Endothelial cell of umbilical vein (primary cell): ENCODE results near the gene NTN3. TPM values are rescaled to one million over a fixed set of nuclear protein-coding genes. Genes with fewer than 3 reads are reported as not detected.
A peak's percentile ranks its signal among the peaks of the same experiment; 100 is the strongest.

ENCODE experiments used
- BruUV-seq: library from RNA; stranded (reverse); fragments of 400-500 nt; replicated peaks from 2 replicates; lab custom pipeline; 2021; lab: Mats Ljungman, UMichigan
- CTCF ChIA-PET: fragments of 300-600, 350-600 bp; sonication (Branson Sonifier 250); formaldehyde crosslinking; loops from one replicate; lab custom pipeline; 2021; ENCODE audit warnings: antibody characterized with exemption, inconsistent platforms; lab: Charles Lee
- POLR2A ChIA-PET: fragments of 300-600, 350-600 bp; sonication (Branson Sonifier 250); formaldehyde crosslinking; loops from one replicate; lab custom pipeline; 2021; ENCODE audit warnings: antibody characterized with exemption, inconsistent platforms; lab: Charles Lee
- DNase-seq: peaks from one replicate; pipeline ENCODE4 v3.0.0-alpha.2; 2011; ENCODE audit warnings: low read depth, low spot score
- FAIRE-seq: peaks from 2 replicates; lab custom pipeline; 2011; peaks lifted over from hg19 to GRCh38; lab: Jason Lieb, UNC
- H2AFZ ChIP-seq: 2 replicates; pipeline ENCODE4 v1.6.0; 2012; ENCODE audit warnings: low read depth, low read length, control low read depth, inconsistent platforms
- H3K27ac ChIP-seq: 2 replicates; pipeline ENCODE4 v1.5.1; 2011; ENCODE audit warnings: low read depth, mild to moderate bottlenecking, control low read depth, low read length, moderate library complexity; ENCODE audit not compliant: insufficient read depth
- H3K27me3 ChIP-seq, 2 experiments: 2 replicates each; pipeline versions ENCODE4 v1.6.0 to v1.6.1; 2011; ENCODE audit warnings: low read length in 2 of 2, mixed read lengths in 1 of 2; ENCODE audit not compliant: control insufficient read depth in 2 of 2, insufficient read depth in 2 of 2
- H3K36me3 ChIP-seq, 2 experiments: 2 replicates in 1 of 2; 3 replicates in 1 of 2; pipeline ENCODE4 v1.5.1; 2011; ENCODE audit warnings: low read length in 2 of 2, mild to moderate bottlenecking in 1 of 2, moderate library complexity in 1 of 2; ENCODE audit not compliant: control insufficient read depth in 2 of 2, insufficient read depth in 2 of 2; ENCODE audit errors: extremely low read depth in 1 of 2
- H3K4me1 ChIP-seq: 3 replicates; pipeline ENCODE4 v1.5.1; 2011; ENCODE audit warnings: mild to moderate bottlenecking, low read length; ENCODE audit not compliant: control insufficient read depth, insufficient read depth; ENCODE audit errors: extremely low read depth
- H3K4me2 ChIP-seq: 2 replicates; pipeline ENCODE4 v1.6.1; 2011; ENCODE audit warnings: low read length, control low read depth, mixed read lengths; ENCODE audit not compliant: insufficient read depth
- H3K4me3 ChIP-seq, 3 experiments: fragments of 200-600 bp in 1 of 3; sonication (generic), shearing (Covaris generic) in 1 of 3; replicated peaks in 1 of 3; 2 replicates each; pipeline ENCODE4 v1.5.1; 2011 to 2016; ENCODE audit warnings: control low read depth in 3 of 3, low read length in 3 of 3, mild to moderate bottlenecking in 2 of 3, inconsistent platforms in 1 of 3, low read depth in 1 of 3, moderate library complexity in 1 of 3; ENCODE audit not compliant: insufficient read depth in 1 of 3
- H3K79me2 ChIP-seq: 2 replicates; pipeline ENCODE4 v1.6.0; 2012; ENCODE audit warnings: low read length, inconsistent platforms; ENCODE audit not compliant: control insufficient read depth, insufficient read depth
- H3K9ac ChIP-seq: replicated peaks from 2 replicates; pipeline ENCODE3; 2011; ENCODE audit warnings: low read length, control low read depth; ENCODE audit not compliant: insufficient read depth; ENCODE audit errors: extremely low read depth
- H3K9me1 ChIP-seq: replicated peaks from 3 replicates; pipeline ENCODE4 v1.6.0; 2011; ENCODE audit warnings: mild to moderate bottlenecking, low read length; ENCODE audit not compliant: control insufficient read depth, insufficient read depth; ENCODE audit errors: extremely low read depth
- H3K9me3 ChIP-seq: replicated peaks from 2 replicates; pipeline ENCODE4 v1.5.1; 2012; ENCODE audit warnings: low read length, inconsistent platforms; ENCODE audit not compliant: control insufficient read depth, insufficient read depth
- H4K20me1 ChIP-seq: replicated peaks from 2 replicates; pipeline ENCODE3; 2011; ENCODE audit warnings: mild to moderate bottlenecking, low read length; ENCODE audit not compliant: control insufficient read depth, insufficient read depth; ENCODE audit errors: extremely low read depth
- CTCF ChIP-seq, 2 donors: IDR thresholded peaks; 1 replicate in 1 of 2; 2 replicates in 1 of 2; pipeline ENCODE4 v1.5.1; 2011; ENCODE audit warnings: low read length in 2 of 2, mild to moderate bottlenecking in 2 of 2, moderate library complexity in 2 of 2, control low read depth in 1 of 2, inconsistent platforms in 1 of 2, low read depth in 1 of 2; ENCODE audit not compliant: insufficient read depth in 1 of 2; ENCODE audit errors: extremely low read depth in 1 of 2
- EZH2 ChIP-seq: IDR thresholded peaks from 2 replicates; pipeline ENCODE4 v1.6.1; 2012; ENCODE audit warnings: borderline replicate concordance, low read depth, mild to moderate bottlenecking, moderate library complexity, low read length, inconsistent platforms; ENCODE audit not compliant: severe bottlenecking
- FOS ChIP-seq: IDR thresholded peaks from 2 replicates; pipeline ENCODE4 v1.6.1; 2011; ENCODE audit warnings: mild to moderate bottlenecking, low read length, moderate library complexity, borderline replicate concordance; ENCODE audit not compliant: insufficient read depth
- GATA2 ChIP-seq: IDR thresholded peaks from 2 replicates; pipeline ENCODE4 v1.7.0; 2011; ENCODE audit warnings: low read depth, mild to moderate bottlenecking, moderate library complexity, mixed read lengths, low read length; ENCODE audit not compliant: insufficient read length, insufficient read depth
- JUN ChIP-seq: IDR thresholded peaks from 2 replicates; pipeline ENCODE4 v1.6.1; 2011; ENCODE audit warnings: borderline replicate concordance, low read depth; ENCODE audit not compliant: insufficient read length, insufficient read depth
- MAX ChIP-seq: IDR thresholded peaks from 2 replicates; pipeline ENCODE4 v1.6.1; 2011; ENCODE audit not compliant: insufficient read depth, insufficient read length
- dilution Hi-C: fragments of 300-500 bp; cut with MboI; formaldehyde crosslinking; loops from one replicate; pipeline ENCODE4 v1.15.0; 2019; ENCODE audit warnings: low sequenced_read_pairs; ENCODE audit not compliant: extremely low pct_ligation_motif_present
- intact Hi-C: fragments of 100-400 bp; cut with micrococcal nuclease; formaldehyde crosslinking; loops from one replicate; pipeline ENCODE4 v1.10.0; 2022
- polyA plus RNA-seq, 4 experiments: library from polyadenylated mRNA; depleted of rRNA in 3 of 4; stranded (reverse) in 3 of 4; unstranded in 1 of 4; fragments of >200 nt; gene quantifications; 2 replicates each; pipeline versions ENCODE4 v1.2.1 to v1.2.3, GENCODE V29; 2011 to 2012; ENCODE audit warnings: missing spikeins in 1 of 4
- total RNA-seq: library from RNA; stranded (reverse); gene quantifications from 2 replicates; pipeline ENCODE4 v1.2.3, GENCODE V29; 2021

The NTN3 gene
- total and polyA plus RNA-seq, 2 donors (not counting 3 experiments of a cell fraction or from before 2014, with no cell fraction given): 0.15 TPM; not detected in 1

- H3K79me2 ChIP-seq: no peaks in the 10 kb centered on the region
- H3K36me3 ChIP-seq: no peaks in the 10 kb centered on the region
- no peak for DNase-seq
- POLR2A ChIA-PET: no interaction called here
- H3K4me2 ChIP-seq: no peak overlapping the region
- H3K9me1 ChIP-seq: no peaks in the 10 kb centered on the region
- no peak for TF ChIP-seq GATA2
- BruUV-seq: no TSS peak
- peaks cover 15% of the 10 kb centered on the region for H3K4me1 ChIP-seq
- H3K9me3 ChIP-seq: no peaks in the 10 kb centered on the region
- no peak overlapping the region for H3K4me3 ChIP-seq
- no peak overlapping the region for H3K9ac ChIP-seq
- no peak overlapping the region for H3K27ac ChIP-seq
- H2AFZ ChIP-seq: no peak overlapping the region
- intact Hi-C loops (no loop called here), dilution Hi-C loops (no loop called here)
- no peak for FAIRE-seq
- CTCF ChIA-PET: no interaction called here
- no peaks in the 10 kb centered on the region for H4K20me1 ChIP-seq
- peaks cover 0 to 3% of the 10 kb centered on the region in 2 experiments for H3K27me3 ChIP-seq
Measured at GRCh38 chr16:2464333-2464732, 6.8 kb upstream of the NTN3 start.

GRCh38 chr16:2465653-2466415 lies 5.3 kb upstream of the NTN3 start:
- dilution Hi-C loops (no loop called here), intact Hi-C loops (no loop called here)
- Histone ChIP-seq H3K9me1 (no peaks in the 10 kb centered on the region), H3K27me3 (peaks cover 13% of the 10 kb centered on the region in 2 experiments), H4K20me1 (no peaks in the 10 kb centered on the region), H3K9ac (no peak overlapping the region), H3K9me3 (no peaks in the 10 kb centered on the region), H3K4me2 (no peak overlapping the region), H2AFZ (no peak overlapping the region), H3K4me1 (peaks cover 5% of the 10 kb centered on the region), H3K79me2 (no peaks in the 10 kb centered on the region), H3K27ac (no peak overlapping the region), H3K36me3 (no peaks in the 10 kb centered on the region), H3K4me3 (no peak overlapping the region)
- CTCF ChIA-PET: no interaction called here
- no peak for TF ChIP-seq JUN
- peak; percentile 24 to 37 for TF ChIP-seq CTCF (IDR thresholded peaks at IDR 0.05; ENCODE audit: extremely low read depth in 1 of 2, insufficient read depth in 1 of 2, low read depth in 1 of 2, low read length in 2 of 2)
- TF ChIP-seq EZH2: no peak
- TF ChIP-seq FOS: no peak
- TF ChIP-seq MAX: no peak
- DNase-seq (no peak), FAIRE-seq (no peak)
- POLR2A ChIA-PET: no interaction called here
- BruUV-seq: no TSS peak
